PFSK-1 (cell line): Measurements from ENCODE around the gene ANKRD13A.

Source experiments
- POLR2AphosphoS5 ChIP-seq: IDR thresholded peaks from 2 replicates; pipeline ENCODE4 v1.6.1; 2012; ENCODE audit warnings: low read depth, mild to moderate bottlenecking, control low read depth, low read length, moderate library complexity
- REST ChIP-seq, 2 experiments: IDR thresholded peaks; 2 replicates each; pipeline versions ENCODE4 v1.6.1 to v1.8.0; 2011 to 2012; ENCODE audit warnings: low read depth in 2 of 2, low read length in 2 of 2, control low read depth in 1 of 2, inconsistent platforms in 1 of 2, mild to moderate bottlenecking in 1 of 2, moderate library complexity in 1 of 2; ENCODE audit not compliant: insufficient read depth in 1 of 2
- SIN3A ChIP-seq: IDR thresholded peaks from 2 replicates; pipeline ENCODE4 v1.6.1; 2012; ENCODE audit warnings: mild to moderate bottlenecking, low read length, moderate library complexity, borderline replicate concordance; ENCODE audit not compliant: insufficient read depth

- no peak for TF ChIP-seq REST (IDR thresholded peaks at IDR 0.05; ENCODE audit: insufficient read depth in 1 of 2, low read depth in 2 of 2, low read length in 2 of 2)
- TF ChIP-seq POLR2AphosphoS5 = no peak
- no peak for TF ChIP-seq SIN3A
Measured at GRCh38 chr12:110038741-110039084, 39.5 kb downstream of the ANKRD13A start.
